Measurements from ENCODE around the gene ADGRD1.

Gene ADGRD1

GRCh38 chr12:131074221-131075083 is 120.7 kb downstream of the ADGRD1 start:
- no peak for TF ChIP-seq CTCF (IDR thresholded peaks at IDR 0.05; ENCODE audit: low read depth, low read length)
- H3K4me3 ChIP-seq (ENCODE audit: low read depth, low read length), result no peak overlapping the region

- TF ChIP-seq CTCF (IDR thresholded peaks at IDR 0.05; ENCODE audit: low read depth, low read length), result no peak
- H3K4me3 ChIP-seq (ENCODE audit: low read depth, low read length), result no peak overlapping the region
These were observed 121.5 kb downstream of the ADGRD1 start for GRCh38 chr12:131075194-131075593.

GRCh38 chr12:131075611-131076010 is 121.9 kb downstream of the ADGRD1 start:
- H3K4me3 ChIP-seq (ENCODE audit: low read depth, low read length), result no peak overlapping the region
- TF ChIP-seq CTCF (IDR thresholded peaks at IDR 0.05; ENCODE audit: low read depth, low read length), result no peak

- TF ChIP-seq CTCF (IDR thresholded peaks at IDR 0.05; ENCODE audit: low read depth, low read length), result no peak
- no peak overlapping the region for H3K4me3 ChIP-seq (ENCODE audit: low read depth, low read length)
These were observed 122.6 kb downstream of the ADGRD1 start for GRCh38 chr12:131076296-131076695.

GRCh38 chr12:131076791-131077747 is 123.4 kb downstream of the ADGRD1 start:
- TF ChIP-seq CTCF (IDR thresholded peaks at IDR 0.05; ENCODE audit: low read depth, low read length), result no peak
- H3K4me3 ChIP-seq (ENCODE audit: low read depth, low read length), result no peak overlapping the region

GRCh38 chr12:131077931-131078391 is 124.3 kb downstream of the ADGRD1 start:
- no peak for TF ChIP-seq CTCF (IDR thresholded peaks at IDR 0.05; ENCODE audit: low read depth, low read length)
- H3K4me3 ChIP-seq (ENCODE audit: low read depth, low read length), result no peak overlapping the region

Measured in WI38 (cell line).